ENCODE data around the gene UQCRH. TPM values are rescaled to one million over a fixed set of nuclear protein-coding genes. Genes with fewer than 3 reads are reported as not detected.
A peak's percentile ranks its signal among the peaks of the same experiment; 100 is the strongest.
"Not testable (repeated sequence)": the region's sequence is repeated elsewhere in the genome, so short reads cannot be mapped to it uniquely, and the experiment has no call there.

The UQCRH gene
- total RNA-seq, 1 experiment from 2014 or later = 455 TPM

GRCh38 chr1:46333300-46334029, 30.0 kb downstream of the UQCRH start:
- peak overlapping the region; percentile 61 for H3K4me2 ChIP-seq (ENCODE audit: low read depth, low read length, poor library complexity, severe bottlenecking)
- H3K4me1 ChIP-seq (ENCODE audit: low read length) = peaks cover 33% of the 10 kb centered on the region
- 0 out of 2 replicates have a peak overlapping the region, but pooled peaks have one; percentile 42 for H3K9ac ChIP-seq (ENCODE audit: low read length)
- no peaks in the 10 kb centered on the region for H3K36me3 ChIP-seq (ENCODE audit: insufficient read depth, low read length)
- H3K9me3 ChIP-seq (ENCODE audit: low read length) = no peaks in the 10 kb centered on the region
- no peaks in the 10 kb centered on the region for H3K9me2 ChIP-seq (replicated peaks; ENCODE audit: insufficient read depth, low read length)
- H3K27me3 ChIP-seq (ENCODE audit: low read length) = 0 out of 2 replicates have a peak, but pooled peaks cover 2% of the 10 kb centered on the region
- no peaks in the 10 kb centered on the region for H3K79me2 ChIP-seq (ENCODE audit: low read length)
- DNase-seq = peak; percentile 95
- no peak overlapping the region for H3K27ac ChIP-seq (ENCODE audit: low read length)
- no peak overlapping the region for H2AFZ ChIP-seq (ENCODE audit: low read length)
- peak overlapping the region; percentile 30; the same call in 1 of the 2 replicates for H3K4me3 ChIP-seq (ENCODE audit: low read length)
- no peaks in the 10 kb centered on the region for H4K20me1 ChIP-seq (ENCODE audit: insufficient read depth, low read depth, low read length)

GRCh38 chr1:46334030-46334384, 30.5 kb downstream of the UQCRH start:
- H3K36me3 ChIP-seq (ENCODE audit: insufficient read depth, low read length) = no peaks in the 10 kb centered on the region
- DNase-seq = no peak
- no peaks in the 10 kb centered on the region for H3K9me2 ChIP-seq (replicated peaks; ENCODE audit: insufficient read depth, low read length)
- peak overlapping the region; percentile 61 for H3K4me2 ChIP-seq (ENCODE audit: low read depth, low read length, poor library complexity, severe bottlenecking)
- 0 out of 2 replicates have a peak overlapping the region, but pooled peaks have one; percentile 42 for H3K9ac ChIP-seq (ENCODE audit: low read length)
- no peaks in the 10 kb centered on the region for H3K9me3 ChIP-seq (ENCODE audit: low read length)
- 0 out of 2 replicates have a peak, but pooled peaks cover 2% of the 10 kb centered on the region for H3K27me3 ChIP-seq (ENCODE audit: low read length)
- H3K4me3 ChIP-seq (ENCODE audit: low read length) = peak overlapping the region; percentile 30; the same call in 1 of the 2 replicates
- no peaks in the 10 kb centered on the region for H3K79me2 ChIP-seq (ENCODE audit: low read length)
- H3K4me1 ChIP-seq (ENCODE audit: low read length) = peaks cover 33% of the 10 kb centered on the region
- no peak overlapping the region for H3K27ac ChIP-seq (ENCODE audit: low read length)
- H2AFZ ChIP-seq (ENCODE audit: low read length) = no peak overlapping the region
- no peaks in the 10 kb centered on the region for H4K20me1 ChIP-seq (ENCODE audit: insufficient read depth, low read depth, low read length)

- Histone ChIP-seq H3K9ac (ENCODE audit: low read length) (no peak overlapping the region), H4K20me1 (ENCODE audit: insufficient read depth, low read depth, low read length) (no peaks in the 10 kb centered on the region), H3K4me1 (ENCODE audit: low read length) (peaks cover 41% of the 10 kb centered on the region), H3K4me2 (ENCODE audit: low read depth, low read length, poor library complexity, severe bottlenecking) (no peak overlapping the region), H3K79me2 (ENCODE audit: low read length) (no peaks in the 10 kb centered on the region), H3K9me2 (replicated peaks; ENCODE audit: insufficient read depth, low read length) (no peaks in the 10 kb centered on the region), H3K36me3 (ENCODE audit: insufficient read depth, low read length) (no peaks in the 10 kb centered on the region), H3K27ac (ENCODE audit: low read length) (no peak overlapping the region), H3K9me3 (ENCODE audit: low read length) (no peaks in the 10 kb centered on the region), H3K27me3 (ENCODE audit: low read length) (0 out of 2 replicates have a peak, but pooled peaks cover 2% of the 10 kb centered on the region), H3K4me3 (ENCODE audit: low read length) (no peak overlapping the region), H2AFZ (ENCODE audit: low read length) (no peak overlapping the region)
- DNase-seq = no peak
Observed at GRCh38 chr1:46335081-46335480, 31.6 kb downstream of the UQCRH start.

GRCh38 chr1:46337409-46337808, 33.9 kb downstream of the UQCRH start:
- not testable (repeated sequence) for H3K36me3 ChIP-seq (ENCODE audit: insufficient read depth, low read length); H3K4me2 ChIP-seq (ENCODE audit: low read depth, low read length, poor library complexity, severe bottlenecking); H4K20me1 ChIP-seq (ENCODE audit: insufficient read depth, low read depth, low read length); H3K9me3 ChIP-seq (ENCODE audit: low read length); H2AFZ ChIP-seq (ENCODE audit: low read length); H3K9me2 ChIP-seq (replicated peaks; ENCODE audit: insufficient read depth, low read length); H3K9ac ChIP-seq (ENCODE audit: low read length); H3K4me3 ChIP-seq (ENCODE audit: low read length); H3K27ac ChIP-seq (ENCODE audit: low read length); H3K27me3 ChIP-seq (ENCODE audit: low read length); DNase-seq
- H3K79me2 ChIP-seq (ENCODE audit: low read length) = peaks cover 18% of the 10 kb centered on the region
- peaks cover 47% of the 10 kb centered on the region for H3K4me1 ChIP-seq (ENCODE audit: low read length)

- peaks cover 26% of the 10 kb centered on the region for H3K79me2 ChIP-seq (ENCODE audit: low read length)
- H3K9me2 ChIP-seq (replicated peaks; ENCODE audit: insufficient read depth, low read length) = no peaks in the 10 kb centered on the region
- H4K20me1 ChIP-seq (ENCODE audit: insufficient read depth, low read depth, low read length) = peaks cover 7% of the 10 kb centered on the region; the same call in 1 of the 2 replicates
- H3K27me3 ChIP-seq (ENCODE audit: low read length) = no peaks in the 10 kb centered on the region
- H3K4me1 ChIP-seq (ENCODE audit: low read length) = peaks cover 24% of the 10 kb centered on the region
- peak within 1 kb of the TSS; percentile 82 for H3K4me3 ChIP-seq (ENCODE audit: low read length)
- H3K36me3 ChIP-seq (ENCODE audit: insufficient read depth, low read length) = peaks cover 3% of the 10 kb centered on the region; the same call in 1 of the 2 replicates
- DNase-seq = peak; percentile 95
- H2AFZ ChIP-seq (ENCODE audit: low read length) = peak within 1 kb of the TSS; percentile 82; the same call in 1 of the 2 replicates
- peak within 1 kb of the TSS; percentile 90 for H3K4me2 ChIP-seq (ENCODE audit: low read depth, low read length, poor library complexity, severe bottlenecking)
- peak within 1 kb of the TSS; percentile 77 for H3K27ac ChIP-seq (ENCODE audit: low read length)
- peak within 1 kb of the TSS; percentile 97 for H3K9ac ChIP-seq (ENCODE audit: low read length)
- H3K9me3 ChIP-seq (ENCODE audit: low read length) = no peaks in the 10 kb centered on the region
Observed at GRCh38 chr1:46340404-46341221, 37.1 kb downstream of the UQCRH start, which contains the start of gene NSUN4. NSUN4 (plus strand) TSS chr1:46340807; CDS start chr1:46340827, 20 bp downstream.

GRCh38 chr1:46341222-46342083, 38.0 kb downstream of the UQCRH start:
- Histone ChIP-seq H3K9me3 (ENCODE audit: low read length) (no peaks in the 10 kb centered on the region), H3K9me2 (replicated peaks; ENCODE audit: insufficient read depth, low read length) (no peaks in the 10 kb centered on the region), H2AFZ (ENCODE audit: low read length) (peak overlapping the region; percentile 82; the same call in 1 of the 2 replicates), H3K36me3 (ENCODE audit: insufficient read depth, low read length) (peaks cover 3% of the 10 kb centered on the region; the same call in 1 of the 2 replicates), H3K27ac (ENCODE audit: low read length) (no peak overlapping the region; the same call in 1 of the 2 replicates), H3K4me2 (ENCODE audit: low read depth, low read length, poor library complexity, severe bottlenecking) (peak overlapping the region; percentile 90), H4K20me1 (ENCODE audit: insufficient read depth, low read depth, low read length) (peaks cover 7% of the 10 kb centered on the region; the same call in 1 of the 2 replicates), H3K4me1 (ENCODE audit: low read length) (peaks cover 24% of the 10 kb centered on the region), H3K79me2 (ENCODE audit: low read length) (peaks cover 26% of the 10 kb centered on the region), H3K27me3 (ENCODE audit: low read length) (no peaks in the 10 kb centered on the region), H3K4me3 (ENCODE audit: low read length) (peak overlapping the region; percentile 82), H3K9ac (ENCODE audit: low read length) (peak overlapping the region; percentile 97)
- DNase-seq = no peak

- Histone ChIP-seq H3K36me3 (ENCODE audit: insufficient read depth, low read length) (peaks cover 5% of the 10 kb centered on the region; the same call in 1 of the 2 replicates), H3K9me3 (ENCODE audit: low read length) (no peaks in the 10 kb centered on the region), H3K27ac (ENCODE audit: low read length) (no peak overlapping the region), H3K9ac (ENCODE audit: low read length) (peak overlapping the region; percentile 97; the same call in 1 of the 2 replicates), H3K4me3 (ENCODE audit: low read length) (peak overlapping the region; percentile 82; the same call in 1 of the 2 replicates), H3K4me2 (ENCODE audit: low read depth, low read length, poor library complexity, severe bottlenecking) (peak overlapping the region; percentile 90), H2AFZ (ENCODE audit: low read length) (no peak overlapping the region), H3K9me2 (replicated peaks; ENCODE audit: insufficient read depth, low read length) (no peaks in the 10 kb centered on the region), H4K20me1 (ENCODE audit: insufficient read depth, low read depth, low read length) (peaks cover 7% of the 10 kb centered on the region; the same call in 1 of the 2 replicates), H3K79me2 (ENCODE audit: low read length) (peaks cover 26% of the 10 kb centered on the region), H3K27me3 (ENCODE audit: low read length) (no peaks in the 10 kb centered on the region), H3K4me1 (ENCODE audit: low read length) (peaks cover 24% of the 10 kb centered on the region)
- peak; percentile 58 for DNase-seq
Observed at GRCh38 chr1:46342084-46342656, 38.7 kb downstream of the UQCRH start.
